B cell (primary cell): Measurements from ENCODE around the gene ADCY7. TPM values are rescaled to one million over a fixed set of nuclear protein-coding genes. Genes with fewer than 3 reads are reported as not detected.

Experiments used
- ATAC-seq: fragments of 200-7000 bp; cut with Tn5 transposase; one replicate; pipeline ENCODE4 v1.10.0; 2021; ENCODE audit warnings: low read depth, mild to moderate bottlenecking, moderate number of reproducible peaks, moderate library complexity
- CTCF ChIA-PET: fragments of 350-600 bp; sonication (Branson Sonifier 250); formaldehyde crosslinking; loops from one replicate; lab custom pipeline; 2021; ENCODE audit warnings: antibody characterized with exemption, inconsistent platforms; lab: Charles Lee
- POLR2A ChIA-PET: fragments of 350-600 bp; sonication (Branson Sonifier 250); formaldehyde crosslinking; loops from one replicate; lab custom pipeline; 2021; ENCODE audit warnings: antibody characterized with exemption; lab: Charles Lee
- DNase-seq: peaks from one replicate; pipeline ENCODE4 v3.0.0; 2013
- H2AFZ ChIP-seq: 2 replicates; pipeline ENCODE4 v1.6.1; 2012; ENCODE audit warnings: mild to moderate bottlenecking, low read depth, low read length; ENCODE audit not compliant: insufficient read depth, poor library complexity, severe bottlenecking
- H3K27ac ChIP-seq, 2 donors: 1 replicate in 1 of 2; 2 replicates in 1 of 2; pipeline ENCODE4 v1.5.1; 2012 to 2013; ENCODE audit warnings: low read length in 2 of 2, mild to moderate bottlenecking in 2 of 2, moderate library complexity in 1 of 2
- H3K27me3 ChIP-seq, 4 experiments: fragments of 200-600 bp in 1 of 4; sonication (generic) in 1 of 4; replicated peaks in 1 of 4; 1 replicate in 2 of 4; 2 replicates in 2 of 4; pipeline versions ENCODE4 v1.6.1 to v1.7.0; 2013 to 2016; ENCODE audit warnings: low read length in 3 of 4, mild to moderate bottlenecking in 2 of 4, mixed read lengths in 1 of 4, moderate library complexity in 1 of 4; ENCODE audit not compliant: insufficient read depth in 4 of 4, control insufficient read depth in 3 of 4; ENCODE audit errors: control extremely low read depth in 1 of 4
- H3K36me3 ChIP-seq, 2 experiments: replicated peaks in 1 of 2; 1 replicate in 1 of 2; 2 replicates in 1 of 2; pipeline versions ENCODE4 v1.6.1 to v1.7.1; 2013; ENCODE audit warnings: low read length in 1 of 2; ENCODE audit not compliant: insufficient read depth in 2 of 2, control insufficient read depth in 1 of 2; ENCODE audit errors: control extremely low read depth in 1 of 2, extremely low read depth in 1 of 2
- H3K4me1 ChIP-seq, 2 donors: fragments of 200-600 bp in 1 of 2; sonication (generic) in 1 of 2; 1 replicate in 1 of 2; 2 replicates in 1 of 2; pipeline versions ENCODE4 v1.5.1 to v1.6.1; 2013 to 2017; ENCODE audit warnings: low read length in 2 of 2; ENCODE audit not compliant: control insufficient read depth in 2 of 2, insufficient read depth in 2 of 2
- H3K4me2 ChIP-seq: replicated peaks from 2 replicates; pipeline ENCODE3; 2012; ENCODE audit warnings: mild to moderate bottlenecking, low read depth, low read length; ENCODE audit not compliant: poor library complexity, severe bottlenecking
- H3K4me3 ChIP-seq, 5 experiments: fragments of 200-600 bp in 1 of 5; sonication (generic) in 1 of 5; 1 replicate in 3 of 5; 2 replicates in 2 of 5; pipeline versions ENCODE4 v1.5.1 to v1.7.0; 2011 to 2016; ENCODE audit warnings: low read length in 4 of 5, mild to moderate bottlenecking in 4 of 5, low read depth in 2 of 5, control low read depth in 1 of 5, moderate library complexity in 1 of 5; ENCODE audit not compliant: insufficient read depth in 1 of 5; ENCODE audit errors: control extremely low read depth in 1 of 5, extremely low read depth in 1 of 5
- H3K79me2 ChIP-seq: fragments of 200-600 bp; sonication (generic); one replicate; pipeline ENCODE4 v1.6.0; 2016; ENCODE audit warnings: low read length; ENCODE audit not compliant: control insufficient read depth, insufficient read depth
- H3K9ac ChIP-seq: fragments of 200-600 bp; sonication (generic); 2 replicates; pipeline ENCODE4 v1.6.1; 2017; ENCODE audit warnings: mild to moderate bottlenecking, low read length, moderate library complexity
- H3K9me3 ChIP-seq, 3 donors: one replicate each; pipeline versions ENCODE4 v1.6.1 to v1.7.1; 2013; ENCODE audit warnings: low read length in 2 of 3; ENCODE audit not compliant: control insufficient read depth in 2 of 3, insufficient read depth in 1 of 3; ENCODE audit errors: control extremely low read depth in 1 of 3
- H4K20me1 ChIP-seq: 2 replicates; pipeline ENCODE4 v1.6.0; 2012; ENCODE audit warnings: mild to moderate bottlenecking, low read length; ENCODE audit not compliant: insufficient read depth, control insufficient read depth, poor library complexity, severe bottlenecking
- H3K27ac Mint-ChIP-seq: one replicate; pipeline ENCODE4 v1.8.0; 2021; ENCODE audit warnings: mixed read lengths
- H3K27me3 Mint-ChIP-seq: one replicate; pipeline ENCODE4 v1.8.0; 2021; ENCODE audit warnings: mixed read lengths
- H3K4me1 Mint-ChIP-seq: one replicate; pipeline ENCODE4 v1.8.0; 2021; ENCODE audit warnings: mixed read lengths
- H3K4me3 Mint-ChIP-seq: one replicate; pipeline ENCODE4 v1.8.0; 2021; ENCODE audit warnings: mixed read lengths
- H3K9me3 Mint-ChIP-seq: one replicate; pipeline ENCODE4 v1.8.0; 2022; ENCODE audit warnings: mixed read lengths; ENCODE audit not compliant: insufficient read depth
- EZH2 ChIP-seq: IDR thresholded peaks from 2 replicates; pipeline ENCODE4 v1.6.1; 2012; ENCODE audit warnings: borderline replicate concordance, low read depth, mild to moderate bottlenecking, moderate library complexity, low read length; ENCODE audit not compliant: insufficient read depth, poor library complexity, severe bottlenecking
- WGBS: methylation state at CpG from one replicate; pipeline ENCODE4 v1.1.5; 2013; ENCODE audit warnings: missing lambda C conversion rate; ENCODE audit not compliant: insufficient coverage; 5-methylcytosine and 5-hydroxymethylcytosine counted together
- intact Hi-C: fragments of 100-400 bp; cut with micrococcal nuclease; formaldehyde crosslinking; loops from one replicate; pipeline ENCODE4 v1.10.0; 2022
- polyA plus RNA-seq: library from polyadenylated mRNA; depleted of rRNA; stranded (reverse); fragments of >200 nt; gene quantifications from 2 replicates; pipeline ENCODE4 v1.2.3, GENCODE V29; 2012
- total RNA-seq, 2 donors: library from RNA; stranded (reverse); fragments of 120-200 nt in 1 of 2; gene quantifications; 1 replicate in 1 of 2; 2 replicates in 1 of 2; pipeline versions ENCODE4 v1.2.3 to v1.2.4, GENCODE V29; 2013 to 2022
- TF ChIP-seq, protein P1 (sequence below): fragments of 200-600 bp; IDR thresholded peaks from one replicate; pipeline ENCODE4 v1.8.0; 2022; ENCODE audit warnings: antibody characterized with exemption, mild to moderate bottlenecking

The ADCY7 gene
- total and polyA plus RNA-seq, 2 donors (not counting 1 experiment from before 2014, with no cell fraction given): 78.4 to 207 TPM

DNA sequence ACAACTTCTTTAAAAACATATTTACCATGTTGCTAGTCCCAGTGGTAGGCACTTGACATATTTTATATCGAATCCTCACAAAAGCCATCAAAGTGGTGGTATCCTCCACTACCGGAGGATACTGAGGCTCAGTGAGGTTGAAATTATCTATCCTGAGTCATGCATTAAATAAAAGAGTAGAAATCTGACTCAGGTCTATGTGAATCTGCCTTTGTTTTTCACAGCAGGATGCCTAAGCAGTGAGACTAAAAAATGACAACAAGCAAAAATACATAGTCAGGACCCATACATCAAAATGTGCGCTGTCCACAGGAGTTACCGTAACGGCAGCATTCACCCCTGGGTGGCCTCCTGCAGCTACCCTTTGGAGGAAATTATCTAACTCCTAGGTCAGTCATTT, 84.8 kb downstream of the ADCY7 start:
- TF ChIP-seq, protein P1, sequence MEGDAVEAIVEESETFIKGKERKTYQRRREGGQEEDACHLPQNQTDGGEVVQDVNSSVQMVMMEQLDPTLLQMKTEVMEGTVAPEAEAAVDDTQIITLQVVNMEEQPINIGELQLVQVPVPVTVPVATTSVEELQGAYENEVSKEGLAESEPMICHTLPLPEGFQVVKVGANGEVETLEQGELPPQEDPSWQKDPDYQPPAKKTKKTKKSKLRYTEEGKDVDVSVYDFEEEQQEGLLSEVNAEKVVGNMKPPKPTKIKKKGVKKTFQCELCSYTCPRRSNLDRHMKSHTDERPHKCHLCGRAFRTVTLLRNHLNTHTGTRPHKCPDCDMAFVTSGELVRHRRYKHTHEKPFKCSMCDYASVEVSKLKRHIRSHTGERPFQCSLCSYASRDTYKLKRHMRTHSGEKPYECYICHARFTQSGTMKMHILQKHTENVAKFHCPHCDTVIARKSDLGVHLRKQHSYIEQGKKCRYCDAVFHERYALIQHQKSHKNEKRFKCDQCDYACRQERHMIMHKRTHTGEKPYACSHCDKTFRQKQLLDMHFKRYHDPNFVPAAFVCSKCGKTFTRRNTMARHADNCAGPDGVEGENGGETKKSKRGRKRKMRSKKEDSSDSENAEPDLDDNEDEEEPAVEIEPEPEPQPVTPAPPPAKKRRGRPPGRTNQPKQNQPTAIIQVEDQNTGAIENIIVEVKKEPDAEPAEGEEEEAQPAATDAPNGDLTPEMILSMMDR: no peak
- TF ChIP-seq EZH2: no peak
- intact Hi-C loops: loop anchor here (10.0 kb wide), 1 partner anchor 294 kb away; no protein-coding TSS in a partner anchor
- H3K9me3 ChIP-seq: no peaks in the 10 kb centered on the region
- Mint-ChIP-seq H3K4me3 (no peak overlapping the region), H3K9me3 (no peaks in the 10 kb centered on the region), H3K4me1 (peaks cover 20% of the 10 kb centered on the region), H3K27ac (peak overlapping the region; percentile 22), H3K27me3 (no peaks in the 10 kb centered on the region)
- peak overlapping the region in 1 of 2 donors; percentile 61 for H3K27ac ChIP-seq
- H3K36me3 ChIP-seq: peaks cover 4 to 43% of the 10 kb centered on the region in 2 experiments
- no peaks in the 10 kb centered on the region for H3K27me3 ChIP-seq
- no peak for ATAC-seq
- H4K20me1 ChIP-seq: no peaks in the 10 kb centered on the region
- H3K4me1 ChIP-seq: no peaks in the 10 kb centered on the region
- no peak overlapping the region for H3K9ac ChIP-seq
- POLR2A ChIA-PET: no interaction called here
- peaks cover 11% of the 10 kb centered on the region for H3K79me2 ChIP-seq
- WGBS: 60% methylated on average over 1 of the region's 5 CpGs
- no peak for DNase-seq
- H3K4me2 ChIP-seq: no peak overlapping the region
- H3K4me3 ChIP-seq: no peak overlapping the region
- CTCF ChIA-PET: interaction anchor here (0.6 to 9.9 kb wide), 4 partner anchors 13 to 455 kb away, joined by 3 to 329 read pairs (median 19); no protein-coding TSS in a partner anchor
- H2AFZ ChIP-seq: no peak overlapping the region

DNA sequence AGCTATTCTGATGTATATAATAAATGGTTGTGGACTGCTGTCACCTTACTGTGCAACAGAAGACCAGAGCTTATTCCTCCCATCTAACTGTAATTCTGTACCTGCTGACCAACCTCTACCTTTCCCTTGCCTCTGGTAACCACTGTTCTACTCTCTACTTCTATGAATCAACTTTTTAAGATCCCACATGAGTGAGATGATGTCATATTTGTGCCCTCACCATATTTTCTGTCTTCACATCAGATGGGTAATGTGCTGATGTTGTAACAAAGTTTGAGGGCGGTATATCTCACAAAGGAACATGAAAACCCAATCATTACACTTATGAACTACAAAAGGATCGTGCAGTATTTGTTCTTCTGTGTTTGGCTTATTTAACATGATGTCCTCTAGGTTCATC, 85.6 kb downstream of the ADCY7 start:
- Histone ChIP-seq H3K79me2 (peaks cover 11% of the 10 kb centered on the region), H3K4me2 (no peak overlapping the region), H3K4me3 (no peak overlapping the region), H2AFZ (no peak overlapping the region), H3K27me3 (no peaks in the 10 kb centered on the region), H3K9me3 (no peaks in the 10 kb centered on the region), H3K4me1 (no peaks in the 10 kb centered on the region), H3K9ac (no peak overlapping the region), H4K20me1 (no peaks in the 10 kb centered on the region), H3K36me3 (peaks cover 4 to 43% of the 10 kb centered on the region in 2 experiments), H3K27ac (peak overlapping the region in 1 of 2 donors; percentile 6)
- Mint-ChIP-seq H3K4me3 (no peak overlapping the region), H3K27ac (peak overlapping the region; percentile 16), H3K27me3 (no peaks in the 10 kb centered on the region), H3K4me1 (peaks cover 15% of the 10 kb centered on the region), H3K9me3 (no peaks in the 10 kb centered on the region)
- TF ChIP-seq, protein P1: no peak
- TF ChIP-seq EZH2: no peak
- intact Hi-C loops: loop anchor here (10.0 kb wide), 1 partner anchor 293 kb away; no protein-coding TSS in a partner anchor
- no peak for ATAC-seq
- CTCF ChIA-PET: interaction anchor here (0.6 to 9.9 kb wide), 5 partner anchors 14 to 455 kb away, joined by 3 to 329 read pairs (median 35); no protein-coding TSS in a partner anchor
- no peak for DNase-seq
- POLR2A ChIA-PET: interaction anchor here (0.6 kb wide), 1 partner anchor 81 kb away, joined by 3 read pairs; no protein-coding TSS in a partner anchor
- no CpG with 5 or more reads among the region's 2 CpGs for WGBS
